HG02588 (cell line): ENCODE measurements around the gene ZNF576.
"Not testable (repeated sequence)": the region's sequence is repeated elsewhere in the genome, so short reads cannot be mapped to it uniquely, and the experiment has no call there.

Experiments
- ATAC-seq: cut with Tn5 transposase; IDR thresholded peaks from one replicate; pipeline ENCODE4 v1.9.1; 2021; ENCODE audit warnings: mild to moderate bottlenecking, moderate library complexity; ENCODE audit not compliant: unreplicated experiment

Gene ZNF576

GRCh38 chr19:43623889-43624670 is 27.7 kb downstream of the ZNF576 start:
- no peak for ATAC-seq

GRCh38 chr19:43624933-43625332 is 28.5 kb downstream of the ZNF576 start:
- ATAC-seq = no peak

- no peak for ATAC-seq
Observed at GRCh38 chr19:43625918-43626579, 29.7 kb downstream of the ZNF576 start.

GRCh38 chr19:43626838-43627237 is 30.4 kb downstream of the ZNF576 start:
- ATAC-seq = no peak

GRCh38 chr19:43628646-43629326 is 32.4 kb downstream of the ZNF576 start:
- ATAC-seq = no peak

GRCh38 chr19:43631491-43631890 is 35.1 kb downstream of the ZNF576 start:
- no peak for ATAC-seq

GRCh38 chr19:43633520-43633919 is 37.1 kb downstream of the ZNF576 start:
- no peak for ATAC-seq

- no peak for ATAC-seq
Observed at GRCh38 chr19:43634068-43634467, 37.7 kb downstream of the ZNF576 start.

GRCh38 chr19:43634506-43634871 is 38.1 kb downstream of the ZNF576 start:
- ATAC-seq = no peak

GRCh38 chr19:43634872-43635560 is 38.6 kb downstream of the ZNF576 start:
- no peak for ATAC-seq

GRCh38 chr19:43635561-43635940 is 39.2 kb downstream of the ZNF576 start:
- ATAC-seq = not testable (repeated sequence)

GRCh38 chr19:43636121-43636683 is 39.8 kb downstream of the ZNF576 start:
- no peak for ATAC-seq

GRCh38 chr19:43638214-43638994 is 42.0 kb downstream of the ZNF576 start:
- no peak for ATAC-seq

GRCh38 chr19:43638995-43639518 is 42.7 kb downstream of the ZNF576 start:
- ATAC-seq = no peak

- no peak for ATAC-seq
Observed at GRCh38 chr19:43639519-43640423, 43.4 kb downstream of the ZNF576 start, which contains the start of gene CADM4. Gene CADM4, minus strand, starts transcription at chr19:43639850. Its CDS starts 60 bp downstream, at chr19:43639790.

- ATAC-seq = no peak
Observed at GRCh38 chr19:43640424-43640757, 44.0 kb downstream of the ZNF576 start.

- ATAC-seq = no peak
Observed at GRCh38 chr19:43641333-43641732, 44.9 kb downstream of the ZNF576 start.

GRCh38 chr19:43642531-43642930 is 46.1 kb downstream of the ZNF576 start:
- ATAC-seq = no peak

GRCh38 chr19:43643326-43643725 is 46.9 kb downstream of the ZNF576 start:
- no peak for ATAC-seq
